Keratinocyte (primary cell): ENCODE measurements around the gene RTP2. TPM values are rescaled to one million over a fixed set of nuclear protein-coding genes. Genes with fewer than 3 reads are reported as not detected.
A peak's percentile ranks its signal among the peaks of the same experiment; 100 is the strongest.

ENCODE experiments used
- DNase-seq: peaks from one replicate; pipeline ENCODE4 v3.0.0-alpha.2; 2011; ENCODE audit warnings: low read depth, missing footprints, low spot score
- FAIRE-seq: peaks from 2 replicates; lab custom pipeline; 2011; peaks lifted over from hg19 to GRCh38; lab: Jason Lieb, UNC
- H2AFZ ChIP-seq: 2 replicates; pipeline ENCODE4 v1.6.0; 2012; ENCODE audit warnings: low read length, control low read depth, inconsistent platforms; ENCODE audit not compliant: control insufficient read depth
- H3K27ac ChIP-seq: 2 replicates; pipeline ENCODE4 v1.5.1; 2011; ENCODE audit warnings: low read length; ENCODE audit not compliant: control insufficient read depth, insufficient read depth
- H3K27me3 ChIP-seq: 3 replicates; pipeline ENCODE4 v1.6.0; 2011; ENCODE audit warnings: low read length; ENCODE audit not compliant: control insufficient read depth, insufficient read depth; ENCODE audit errors: extremely low read depth
- H3K36me3 ChIP-seq, 2 experiments: 2 replicates in 1 of 2; 3 replicates in 1 of 2; pipeline ENCODE4 v1.5.1; 2011; ENCODE audit warnings: low read length in 2 of 2, mild to moderate bottlenecking in 1 of 2; ENCODE audit not compliant: control insufficient read depth in 2 of 2, insufficient read depth in 2 of 2; ENCODE audit errors: extremely low read depth in 1 of 2
- H3K4me1 ChIP-seq: 3 replicates; pipeline ENCODE4 v1.5.1; 2011; ENCODE audit warnings: low read length; ENCODE audit not compliant: control insufficient read depth, insufficient read depth; ENCODE audit errors: extremely low read depth
- H3K4me2 ChIP-seq: 3 replicates; pipeline ENCODE4 v1.6.0; 2011; ENCODE audit warnings: low read depth, low read length; ENCODE audit not compliant: control insufficient read depth, insufficient read depth; ENCODE audit errors: extremely low read depth
- H3K4me3 ChIP-seq, 3 experiments: fragments of 200-600 bp in 1 of 3; sonication (generic) in 1 of 3; 2 replicates in 2 of 3; 3 replicates in 1 of 3; pipeline ENCODE4 v1.5.1; 2011 to 2016; ENCODE audit warnings: low read length in 3 of 3, mild to moderate bottlenecking in 3 of 3, control low read depth in 2 of 3, inconsistent platforms in 1 of 3, low read depth in 1 of 3, mixed read lengths in 1 of 3, mixed run types in 1 of 3, moderate library complexity in 1 of 3; ENCODE audit not compliant: control insufficient read depth in 2 of 3, insufficient read depth in 2 of 3; ENCODE audit errors: extremely low read depth in 1 of 3
- H3K79me2 ChIP-seq: 2 replicates; pipeline ENCODE4 v1.6.0; 2012; ENCODE audit warnings: low read length; ENCODE audit not compliant: control insufficient read depth, insufficient read depth
- H3K9ac ChIP-seq: 3 replicates; pipeline ENCODE4 v1.6.0; 2011; ENCODE audit warnings: low read length; ENCODE audit not compliant: control insufficient read depth, insufficient read depth; ENCODE audit errors: extremely low read depth
- H3K9me1 ChIP-seq: 3 replicates; pipeline ENCODE4 v1.6.0; 2011; ENCODE audit warnings: low read length; ENCODE audit not compliant: control insufficient read depth, insufficient read depth; ENCODE audit errors: extremely low read depth
- H3K9me3 ChIP-seq: 2 replicates; pipeline ENCODE4 v1.5.1; 2012; ENCODE audit warnings: low read depth, low read length; ENCODE audit not compliant: control insufficient read depth
- H4K20me1 ChIP-seq: 3 replicates; pipeline ENCODE4 v1.6.0; 2011; ENCODE audit warnings: low read length; ENCODE audit not compliant: control insufficient read depth, insufficient read depth; ENCODE audit errors: extremely low read depth
- CTCF ChIP-seq, 3 experiments: IDR thresholded peaks in 1 of 3; conservative IDR thresholded peaks in 1 of 3; optimal IDR thresholded peaks in 1 of 3; 2 replicates in 2 of 3; 3 replicates in 1 of 3; pipeline versions ENCODE3 to v1.5.1; 2011; ENCODE audit warnings: low read length in 3 of 3, mild to moderate bottlenecking in 3 of 3, moderate library complexity in 2 of 3, control low read depth in 1 of 3, inconsistent platforms in 1 of 3; ENCODE audit not compliant: insufficient read depth in 2 of 3; ENCODE audit errors: extremely low read depth in 1 of 3
- EZH2 ChIP-seq: IDR thresholded peaks from one replicate; pipeline ENCODE4 v1.6.1; 2012; ENCODE audit warnings: inconsistent platforms, mild to moderate bottlenecking, low read length, moderate library complexity
- dilution Hi-C: fragments of 300-500 bp; cut with MboI; formaldehyde crosslinking; loops from one replicate; pipeline ENCODE4 v1.7.0; 2020; ENCODE audit warnings: low sequenced_read_pairs; ENCODE audit not compliant: extremely low pct_ligation_motif_present
- polyA plus RNA-seq, 5 experiments: library from polyadenylated mRNA; depleted of rRNA in 3 of 5; stranded (reverse) in 3 of 5; stranded (forward) in 1 of 5; unstranded in 1 of 5; fragments of >200 nt; gene quantifications; 1 replicate in 1 of 5; 2 replicates in 3 of 5; 3 replicates in 1 of 5; pipeline versions ENCODE4 v1.2.1 to v1.2.3, GENCODE V29; 2011 to 2012; ENCODE audit warnings: missing spikeins in 2 of 5, low read depth in 1 of 5, low replicate concordance in 1 of 5

Gene RTP2
- polyA plus RNA-seq, 1 donor (not counting 4 experiments of a cell fraction or from before 2014, with no cell fraction given), result not detected

GRCh38 chr3:187689984-187690383, 12.4 kb downstream of the RTP2 start:
- Histone ChIP-seq H3K4me1 (no peaks in the 10 kb centered on the region), H3K9me1 (no peaks in the 10 kb centered on the region), H3K9ac (no peak overlapping the region), H3K27me3 (peaks cover 17% of the 10 kb centered on the region), H3K4me2 (no peak overlapping the region), H3K79me2 (no peaks in the 10 kb centered on the region), H3K36me3 (no peaks in the 10 kb centered on the region), H3K27ac (no peak overlapping the region), H3K4me3 (no peak overlapping the region), H2AFZ (no peak overlapping the region), H3K9me3 (peaks cover 3% of the 10 kb centered on the region), H4K20me1 (no peaks in the 10 kb centered on the region)
- TF ChIP-seq EZH2 (no peak), CTCF (optimal IDR thresholded peaks at IDR 0.05 in 1 of 3, IDR thresholded peaks at IDR 0.05 in 1 of 3, conservative IDR thresholded peaks at IDR 0.05 in 1 of 3; ENCODE audit: extremely low read depth in 1 of 3, insufficient read depth in 2 of 3, low read length in 3 of 3) (no peak)
- no peak for DNase-seq
- FAIRE-seq, result peak; percentile 34
- dilution Hi-C loops, result loop anchor here (25.0 kb wide), 1 partner anchor 378 kb away; no protein-coding TSS in a partner anchor

DNA sequence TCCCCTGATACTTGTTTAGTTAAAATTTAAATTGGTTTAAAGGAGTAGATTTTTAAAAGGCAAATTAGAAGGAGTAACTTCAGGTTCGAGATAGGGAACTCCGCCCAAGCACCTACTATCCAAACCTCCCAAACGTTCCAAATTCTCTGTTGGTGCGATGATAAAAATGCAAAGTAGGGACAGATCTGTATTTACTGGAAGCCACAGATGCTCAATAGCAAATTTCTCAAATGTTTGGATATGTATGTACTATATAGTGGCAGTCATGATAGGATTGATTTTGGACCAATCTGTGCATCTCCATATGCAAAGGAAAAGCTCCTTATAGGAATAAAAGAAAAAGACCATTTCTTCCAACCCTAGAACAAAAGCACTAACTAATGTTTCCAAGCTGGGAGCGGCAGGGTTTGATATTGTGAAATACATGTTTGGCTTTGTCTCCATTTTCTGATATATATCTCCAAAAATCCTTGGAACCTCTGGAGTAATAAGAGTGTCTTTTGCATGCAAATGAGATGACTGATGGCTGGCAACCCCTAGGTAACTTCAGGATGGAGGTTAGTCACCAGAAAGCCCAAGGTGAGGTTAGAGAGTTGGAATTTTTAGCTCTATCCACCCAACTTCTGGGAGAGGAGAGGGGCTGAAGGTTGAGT, 15.6 kb downstream of the RTP2 start:
- FAIRE-seq (no peak), DNase-seq (no peak)
- dilution Hi-C loops, result loop anchor here (25.0 kb wide), 1 partner anchor 374 kb away; no protein-coding TSS in a partner anchor

More for the DNA sequence above, 15.6 kb downstream of the RTP2 start:
- Histone ChIP-seq H3K4me2 (no peak overlapping the region), H3K4me3 (no peak overlapping the region), H3K27me3 (peaks cover 17% of the 10 kb centered on the region), H3K9me1 (no peaks in the 10 kb centered on the region), H3K79me2 (no peaks in the 10 kb centered on the region), H3K9me3 (peaks cover 3% of the 10 kb centered on the region), H3K9ac (no peak overlapping the region), H3K36me3 (no peaks in the 10 kb centered on the region), H2AFZ (no peak overlapping the region), H3K27ac (no peak overlapping the region), H3K4me1 (no peaks in the 10 kb centered on the region), H4K20me1 (no peaks in the 10 kb centered on the region)
- no peak for TF ChIP-seq CTCF (optimal IDR thresholded peaks at IDR 0.05 in 1 of 3, IDR thresholded peaks at IDR 0.05 in 1 of 3, conservative IDR thresholded peaks at IDR 0.05 in 1 of 3; ENCODE audit: extremely low read depth in 1 of 3, insufficient read depth in 2 of 3, low read length in 3 of 3)
- no peak for TF ChIP-seq EZH2
